ENCODE results near the gene TMA16. TPM values are rescaled to one million over a fixed set of nuclear protein-coding genes. Genes with fewer than 3 reads are reported as not detected.

The TMA16 gene
- total and polyA plus RNA-seq, 2 donors (not counting 1 experiment from before 2014, with no cell fraction given), result 6.5 to 40.5 TPM

DNA sequence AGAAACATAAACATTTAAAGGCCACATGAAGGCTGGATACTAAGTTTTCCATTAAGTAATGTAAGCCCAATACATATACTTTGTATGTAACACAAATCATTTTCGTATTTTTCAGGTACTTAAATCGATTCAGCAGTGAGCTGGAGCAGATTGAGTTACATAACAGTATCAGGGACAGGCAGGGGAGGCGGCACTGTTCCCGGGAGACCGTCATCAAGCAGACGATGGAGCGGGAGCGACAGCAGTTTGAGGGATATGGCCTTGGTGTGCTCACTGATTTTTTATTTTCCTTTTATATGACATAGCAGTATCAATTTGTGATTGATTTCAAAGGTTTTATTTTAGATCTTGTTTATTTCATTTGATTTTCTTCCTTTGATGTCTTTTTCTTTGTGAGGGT is 20.7 kb downstream of the TMA16 start:
- intact Hi-C loops (cut with micrococcal nuclease), result no loop called here
- H3K36me3 ChIP-seq (replicated peaks in 1 of 2; ENCODE audit: control extremely low read depth in 1 of 2, control insufficient read depth in 1 of 2, extremely low read depth in 1 of 2, insufficient read depth in 2 of 2, low read length in 1 of 2), result peaks cover 9 to 73% of the 10 kb centered on the region in 2 experiments
- POLR2A ChIA-PET, result no interaction called here
- no peaks in the 10 kb centered on the region for H3K4me1 ChIP-seq (ENCODE audit: control insufficient read depth in 2 of 2, insufficient read depth in 2 of 2, low read length in 2 of 2)
- no peak overlapping the region for H2AFZ ChIP-seq (ENCODE audit: insufficient read depth, low read depth, low read length, poor library complexity, severe bottlenecking)
- Mint-ChIP-seq H3K4me3 (no peak overlapping the region), H3K27me3 (no peaks in the 10 kb centered on the region), H3K27ac (no peak overlapping the region), H3K9me3 (ENCODE audit: insufficient read depth) (no peaks in the 10 kb centered on the region), H3K4me1 (no peaks in the 10 kb centered on the region)
- 88% methylated on average over 3 of the region's 8 CpGs for WGBS (ENCODE audit: insufficient coverage)
- H3K4me2 ChIP-seq (replicated peaks; ENCODE audit: low read depth, low read length, poor library complexity, severe bottlenecking), result no peak overlapping the region
- H3K79me2 ChIP-seq (ENCODE audit: control insufficient read depth, insufficient read depth, low read length), result peaks cover 11% of the 10 kb centered on the region
- ATAC-seq (ENCODE audit: low read depth) (no peak), DNase-seq (no peak)
- no peaks in the 10 kb centered on the region for H3K27me3 ChIP-seq (replicated peaks in 1 of 4; ENCODE audit: control extremely low read depth in 1 of 4, control insufficient read depth in 3 of 4, insufficient read depth in 4 of 4, low read length in 3 of 4)
- TF ChIP-seq, protein P1, sequence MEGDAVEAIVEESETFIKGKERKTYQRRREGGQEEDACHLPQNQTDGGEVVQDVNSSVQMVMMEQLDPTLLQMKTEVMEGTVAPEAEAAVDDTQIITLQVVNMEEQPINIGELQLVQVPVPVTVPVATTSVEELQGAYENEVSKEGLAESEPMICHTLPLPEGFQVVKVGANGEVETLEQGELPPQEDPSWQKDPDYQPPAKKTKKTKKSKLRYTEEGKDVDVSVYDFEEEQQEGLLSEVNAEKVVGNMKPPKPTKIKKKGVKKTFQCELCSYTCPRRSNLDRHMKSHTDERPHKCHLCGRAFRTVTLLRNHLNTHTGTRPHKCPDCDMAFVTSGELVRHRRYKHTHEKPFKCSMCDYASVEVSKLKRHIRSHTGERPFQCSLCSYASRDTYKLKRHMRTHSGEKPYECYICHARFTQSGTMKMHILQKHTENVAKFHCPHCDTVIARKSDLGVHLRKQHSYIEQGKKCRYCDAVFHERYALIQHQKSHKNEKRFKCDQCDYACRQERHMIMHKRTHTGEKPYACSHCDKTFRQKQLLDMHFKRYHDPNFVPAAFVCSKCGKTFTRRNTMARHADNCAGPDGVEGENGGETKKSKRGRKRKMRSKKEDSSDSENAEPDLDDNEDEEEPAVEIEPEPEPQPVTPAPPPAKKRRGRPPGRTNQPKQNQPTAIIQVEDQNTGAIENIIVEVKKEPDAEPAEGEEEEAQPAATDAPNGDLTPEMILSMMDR (IDR thresholded peaks at IDR 0.05), result no peak
- no peak for TF ChIP-seq EZH2 (IDR thresholded peaks at IDR 0.05; ENCODE audit: borderline replicate concordance, insufficient read depth, low read depth, low read length, poor library complexity, severe bottlenecking)
- no peaks in the 10 kb centered on the region for H3K9me3 ChIP-seq (ENCODE audit: control extremely low read depth in 1 of 3, control insufficient read depth in 2 of 3, insufficient read depth in 1 of 3, low read length in 2 of 3)
- no peak overlapping the region for H3K27ac ChIP-seq (ENCODE audit: low read length in 2 of 2)
- H4K20me1 ChIP-seq (ENCODE audit: control insufficient read depth, insufficient read depth, low read length, poor library complexity, severe bottlenecking), result no peaks in the 10 kb centered on the region
- CTCF ChIA-PET, result no interaction called here
- no peak overlapping the region for H3K4me3 ChIP-seq (ENCODE audit: control extremely low read depth in 1 of 5, extremely low read depth in 1 of 5, insufficient read depth in 1 of 5, low read depth in 2 of 5, low read length in 4 of 5)
- H3K9ac ChIP-seq (ENCODE audit: low read length), result no peak overlapping the region

DNA sequence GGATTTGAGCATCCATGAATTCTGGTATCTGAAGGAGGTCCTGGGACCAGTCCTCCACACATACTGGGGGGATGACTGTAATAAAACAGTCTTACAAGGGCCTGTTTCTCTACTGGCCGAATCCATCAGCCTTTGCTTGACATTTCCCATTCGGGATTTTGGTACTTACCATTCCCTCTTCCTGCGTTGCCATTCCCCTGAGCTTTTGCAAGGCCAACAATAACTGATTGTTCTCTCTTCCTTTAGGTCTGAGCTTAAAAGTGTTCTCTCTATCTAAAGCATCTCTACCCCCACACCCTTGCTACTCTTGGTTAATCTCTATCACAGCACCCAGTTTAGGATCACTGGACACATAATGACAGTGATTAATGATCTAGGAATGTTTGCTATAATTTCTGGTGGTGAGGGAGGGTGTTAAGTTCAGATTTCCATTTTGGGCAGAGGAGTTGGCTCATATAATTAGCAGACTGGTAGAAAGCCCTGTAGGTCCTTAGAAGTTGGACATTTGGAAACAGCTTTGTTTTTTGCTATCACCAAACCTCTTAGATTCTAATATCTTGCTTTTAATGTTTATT is 29.4 kb downstream of the TMA16 start:
- 100% methylated on average over 3 of the region's 3 CpGs for WGBS (ENCODE audit: insufficient coverage)
- CTCF ChIA-PET, result interaction anchor here (1.3 kb wide), 1 partner anchor 9 kb away, joined by 3 read pairs; no protein-coding TSS in a partner anchor
- Histone ChIP-seq H4K20me1 (ENCODE audit: control insufficient read depth, insufficient read depth, low read length, poor library complexity, severe bottlenecking) (no peaks in the 10 kb centered on the region), H3K4me2 (replicated peaks; ENCODE audit: low read depth, low read length, poor library complexity, severe bottlenecking) (no peak overlapping the region), H2AFZ (ENCODE audit: insufficient read depth, low read depth, low read length, poor library complexity, severe bottlenecking) (no peak overlapping the region), H3K36me3 (replicated peaks in 1 of 2; ENCODE audit: control extremely low read depth in 1 of 2, control insufficient read depth in 1 of 2, extremely low read depth in 1 of 2, insufficient read depth in 2 of 2, low read length in 1 of 2) (peaks cover 12 to 53% of the 10 kb centered on the region in 2 experiments), H3K79me2 (ENCODE audit: control insufficient read depth, insufficient read depth, low read length) (no peaks in the 10 kb centered on the region), H3K27ac (ENCODE audit: low read length in 2 of 2) (peak overlapping the region in 1 of 2 donors; percentile 34), H3K27me3 (replicated peaks in 1 of 4; ENCODE audit: control extremely low read depth in 1 of 4, control insufficient read depth in 3 of 4, insufficient read depth in 4 of 4, low read length in 3 of 4) (no peaks in the 10 kb centered on the region), H3K9ac (ENCODE audit: low read length) (no peak overlapping the region), H3K4me3 (ENCODE audit: control extremely low read depth in 1 of 5, extremely low read depth in 1 of 5, insufficient read depth in 1 of 5, low read depth in 2 of 5, low read length in 4 of 5) (no peak overlapping the region), H3K4me1 (ENCODE audit: control insufficient read depth in 2 of 2, insufficient read depth in 2 of 2, low read length in 2 of 2) (no peaks in the 10 kb centered on the region), H3K9me3 (ENCODE audit: control extremely low read depth in 1 of 3, control insufficient read depth in 2 of 3, insufficient read depth in 1 of 3, low read length in 2 of 3) (no peaks in the 10 kb centered on the region)
- POLR2A ChIA-PET, result no interaction called here
- H3K4me1 Mint-ChIP-seq, result peaks cover 14% of the 10 kb centered on the region
- peak overlapping the region; percentile 62 for H3K27ac Mint-ChIP-seq
- intact Hi-C loops (cut with micrococcal nuclease), result no loop called here
- no peaks in the 10 kb centered on the region for H3K27me3 Mint-ChIP-seq
- TF ChIP-seq, protein P1 (IDR thresholded peaks at IDR 0.05), result no peak
- TF ChIP-seq EZH2 (IDR thresholded peaks at IDR 0.05; ENCODE audit: borderline replicate concordance, insufficient read depth, low read depth, low read length, poor library complexity, severe bottlenecking), result no peak
- DNase-seq (no peak), ATAC-seq (ENCODE audit: low read depth) (no peak)
- H3K4me3 Mint-ChIP-seq, result no peak overlapping the region
- H3K9me3 Mint-ChIP-seq (ENCODE audit: insufficient read depth), result no peaks in the 10 kb centered on the region
